Mesothelial cell of epicardium (in vitro differentiated cells): ENCODE results near the gene ZNF154. TPM values are rescaled to one million over a fixed set of nuclear protein-coding genes. Genes with fewer than 3 reads are reported as not detected.

Source experiments
- DNase-seq, 2 experiments: peaks; one replicate each; pipeline ENCODE4 v3.0.0; 2021; ENCODE audit warnings: low spot score in 2 of 2; ENCODE audit not compliant: unreplicated experiment in 2 of 2
- H3K27ac Mint-ChIP-seq: 2 replicates; pipeline ENCODE4 v1.8.0; 2021; ENCODE audit warnings: mixed read lengths
- H3K27me3 Mint-ChIP-seq: 2 replicates; pipeline ENCODE4 v1.8.0; 2021; ENCODE audit warnings: low read depth, mixed read lengths
- H3K36me3 Mint-ChIP-seq: 2 replicates; pipeline ENCODE4 v1.8.0; 2021; ENCODE audit warnings: mixed read lengths
- H3K4me1 Mint-ChIP-seq: 2 replicates; pipeline ENCODE4 v1.8.0; 2021; ENCODE audit warnings: mixed read lengths
- H3K4me3 Mint-ChIP-seq: 2 replicates; pipeline ENCODE4 v1.8.0; 2021; ENCODE audit warnings: mild to moderate bottlenecking, moderate library complexity, mixed read lengths
- H3K9me3 Mint-ChIP-seq: 2 replicates; pipeline ENCODE4 v1.8.0; 2021; ENCODE audit warnings: mixed read lengths
- total RNA-seq: library from RNA; stranded (reverse); gene quantifications from 3 replicates; pipeline ENCODE4 v1.2.1, GENCODE V29; 2021
- TF ChIP-seq, protein P1 (sequence below): fragments of 200-600 bp; sonication (generic); IDR thresholded peaks from one replicate; pipeline ENCODE4 v1.5.0; 2021; ENCODE audit warnings: antibody characterized with exemption; ENCODE audit not compliant: unreplicated experiment

Gene ZNF154
- total RNA-seq, 1 donor from 2014 or later: 42.7 TPM

DNA sequence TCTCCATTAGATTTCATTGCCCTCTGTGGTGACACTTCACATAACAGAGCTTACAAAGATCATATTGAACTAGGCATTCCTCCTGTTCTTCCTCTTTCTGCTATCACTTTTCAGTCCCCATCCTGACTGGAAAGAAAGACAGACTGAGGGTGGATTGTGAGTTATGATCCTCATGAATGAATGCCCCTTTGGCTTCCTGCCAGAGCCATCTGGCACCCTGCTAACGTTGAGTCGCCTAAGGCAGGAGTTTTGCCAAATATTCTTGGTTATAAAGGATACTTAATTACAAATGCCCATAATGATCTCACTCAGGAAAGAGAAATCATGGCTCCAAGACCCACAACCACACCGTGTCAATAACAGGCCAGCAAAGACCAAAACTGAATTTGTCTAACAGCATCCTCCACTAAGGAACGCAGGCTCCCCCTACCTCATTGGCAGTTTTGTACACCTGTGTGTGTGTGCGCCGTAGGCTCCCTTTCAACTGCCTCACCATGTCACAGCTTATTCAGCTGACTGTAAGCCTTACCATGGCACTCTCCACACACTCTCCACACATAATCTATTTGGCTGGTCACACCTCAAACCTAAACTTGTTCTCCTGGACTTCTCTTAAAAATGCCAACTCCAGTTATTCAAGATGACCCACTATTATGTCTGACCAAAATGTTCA, 60.5 kb downstream of the ZNF154 start:
- Mint-ChIP-seq H3K36me3 (peaks cover 10% of the 10 kb centered on the region), H3K27me3 (no peaks in the 10 kb centered on the region), H3K27ac (no peak overlapping the region), H3K4me3 (no peak overlapping the region), H3K9me3 (peaks cover 45% of the 10 kb centered on the region), H3K4me1 (no peaks in the 10 kb centered on the region)
- DNase-seq: no peak
- TF ChIP-seq, protein P1, sequence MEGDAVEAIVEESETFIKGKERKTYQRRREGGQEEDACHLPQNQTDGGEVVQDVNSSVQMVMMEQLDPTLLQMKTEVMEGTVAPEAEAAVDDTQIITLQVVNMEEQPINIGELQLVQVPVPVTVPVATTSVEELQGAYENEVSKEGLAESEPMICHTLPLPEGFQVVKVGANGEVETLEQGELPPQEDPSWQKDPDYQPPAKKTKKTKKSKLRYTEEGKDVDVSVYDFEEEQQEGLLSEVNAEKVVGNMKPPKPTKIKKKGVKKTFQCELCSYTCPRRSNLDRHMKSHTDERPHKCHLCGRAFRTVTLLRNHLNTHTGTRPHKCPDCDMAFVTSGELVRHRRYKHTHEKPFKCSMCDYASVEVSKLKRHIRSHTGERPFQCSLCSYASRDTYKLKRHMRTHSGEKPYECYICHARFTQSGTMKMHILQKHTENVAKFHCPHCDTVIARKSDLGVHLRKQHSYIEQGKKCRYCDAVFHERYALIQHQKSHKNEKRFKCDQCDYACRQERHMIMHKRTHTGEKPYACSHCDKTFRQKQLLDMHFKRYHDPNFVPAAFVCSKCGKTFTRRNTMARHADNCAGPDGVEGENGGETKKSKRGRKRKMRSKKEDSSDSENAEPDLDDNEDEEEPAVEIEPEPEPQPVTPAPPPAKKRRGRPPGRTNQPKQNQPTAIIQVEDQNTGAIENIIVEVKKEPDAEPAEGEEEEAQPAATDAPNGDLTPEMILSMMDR: no peak

Other genes starting within 250 kb of the ZNF154 start
- 13.8 to 15.5 TPM (median 14.0 TPM) in 3 replicates for gene ZNF772, start 231.6 kb downstream of the ZNF154 start, total RNA-seq
- 20.0 to 22.3 TPM (median 22.3 TPM) in 3 replicates for gene ZNF419, start 221.5 kb downstream of the ZNF154 start, total RNA-seq
- gene ZNF773, start 209.3 kb downstream of the ZNF154 start, total RNA-seq: 9.3 to 9.7 TPM (median 9.4 TPM) in 3 replicates
- 11.1 to 11.5 TPM (median 11.3 TPM) in 3 replicates for gene ZNF549, start 181.8 kb downstream of the ZNF154 start, total RNA-seq
- gene ZNF550, start 149.3 kb downstream of the ZNF154 start, total RNA-seq: 10.3 to 13.3 TPM (median 11.3 TPM) in 3 replicates
- gene ZNF416, start 130.3 kb downstream of the ZNF154 start, total RNA-seq: 9.4 to 10.0 TPM (median 9.5 TPM) in 3 replicates
- gene ZIK1, start 125.1 kb downstream of the ZNF154 start, total RNA-seq: 15.4 to 17.1 TPM (median 16.7 TPM) in 3 replicates
- gene ZNF530, start 109.3 kb downstream of the ZNF154 start, total RNA-seq: 4.8 to 6.1 TPM (median 6.0 TPM) in 3 replicates
- 33.5 to 40.5 TPM (median 40.4 TPM) in 3 replicates for gene ZNF134, start 95.0 kb downstream of the ZNF154 start, total RNA-seq
- gene ZNF211, start 76.0 kb downstream of the ZNF154 start, total RNA-seq: 25.3 to 28.7 TPM (median 25.4 TPM) in 3 replicates
- gene ZSCAN4, start 40.3 kb downstream of the ZNF154 start, total RNA-seq: not detected in 3 replicates
- 14.5 to 19.0 TPM (median 14.6 TPM) in 3 replicates for gene ZNF551, start 27.2 kb downstream of the ZNF154 start, total RNA-seq
- 8.5 to 9.3 TPM (median 9.3 TPM) in 3 replicates for gene ZNF671, start 18.4 kb upstream of the ZNF154 start, total RNA-seq
- 29.1 to 30.4 TPM (median 29.7 TPM) in 3 replicates for gene ZNF776, start 37.6 kb upstream of the ZNF154 start, total RNA-seq
- 29.7 to 33.7 TPM (median 31.3 TPM) in 3 replicates for gene ZNF586, start 60.5 kb upstream of the ZNF154 start, total RNA-seq
- gene ZNF552, start 105.7 kb upstream of the ZNF154 start, total RNA-seq: 15.5 to 19.2 TPM (median 16.8 TPM) in 3 replicates
- gene ZNF587B, start 121.1 kb upstream of the ZNF154 start, total RNA-seq: 28.2 to 32.0 TPM (median 29.8 TPM) in 3 replicates
- gene ZNF587, start 140.7 kb upstream of the ZNF154 start, total RNA-seq: 72.9 to 77.4 TPM (median 75.9 TPM) in 3 replicates
- gene ZNF814, start 179.8 kb upstream of the ZNF154 start, total RNA-seq: 53.7 to 60.4 TPM (median 56.2 TPM) in 3 replicates
- 25.1 to 26.8 TPM (median 25.9 TPM) in 3 replicates for gene ZNF417, start 207.4 kb upstream of the ZNF154 start, total RNA-seq
- 19.5 to 24.5 TPM (median 21.0 TPM) in 3 replicates for gene ZNF418, start 226.2 kb upstream of the ZNF154 start, total RNA-seq
- gene ZNF256, start 238.5 kb upstream of the ZNF154 start, total RNA-seq: 13.2 to 14.5 TPM (median 14.2 TPM) in 3 replicates